HepG2 (cell line): ENCODE data around the gene TRAPPC4. TPM values are rescaled to one million over a fixed set of nuclear protein-coding genes. Genes with fewer than 3 reads are reported as not detected.

ENCODE experiments used
- GATAD1 ChIP-seq: IDR thresholded peaks from 2 replicates; pipeline ENCODE4 v1.6.1; 2016; ENCODE audit warnings: missing genetic modification reagents, missing compliant biosample characterization
- HNF4A ChIP-seq: sonication (generic); formaldehyde crosslinking; IDR thresholded peaks from 2 replicates; pipeline ENCODE4 v1.4.0; 2020; ENCODE audit warnings: missing genetic modification reagents
- IKZF5 ChIP-seq: IDR thresholded peaks from 2 replicates; pipeline ENCODE4 v1.6.1; 2018; ENCODE audit warnings: missing genetic modification reagents, mild to moderate bottlenecking, missing compliant biosample characterization
- KDM6A ChIP-seq: IDR thresholded peaks from 2 replicates; pipeline ENCODE4 v1.6.1; 2016; ENCODE audit warnings: low read depth
- KMT2A ChIP-seq: sonication (generic); formaldehyde crosslinking; IDR thresholded peaks from 2 replicates; pipeline ENCODE4 v1.4.0; 2020; ENCODE audit warnings: missing genetic modification reagents
- MYNN ChIP-seq: sonication (generic); formaldehyde crosslinking; IDR thresholded peaks from 2 replicates; pipeline ENCODE4 v1.4.0; 2020; ENCODE audit warnings: mild to moderate bottlenecking, low read depth, missing genetic modification reagents
- NCOA2 ChIP-seq: sonication (generic); formaldehyde crosslinking; IDR thresholded peaks from 2 replicates; pipeline ENCODE4 v1.8.0; 2022; ENCODE audit warnings: inconsistent platforms
- NR3C1 ChIP-seq: sonication (generic); formaldehyde crosslinking; IDR thresholded peaks from 2 replicates; pipeline ENCODE4 v1.4.0; 2020; ENCODE audit warnings: missing genetic modification reagents
- POLR2AphosphoS5 ChIP-seq: IDR thresholded peaks from 2 replicates; pipeline ENCODE4 v1.6.1; 2012; ENCODE audit warnings: low read depth, low read length
- RBFOX2 ChIP-seq: fragments of 200-400 bp; formaldehyde crosslinking; IDR thresholded peaks from 2 replicates; pipeline ENCODE4 v1.6.1; 2017; ENCODE audit warnings: low read depth, mild to moderate bottlenecking, low read length
- U2AF1 ChIP-seq: fragments of 200-400 bp; formaldehyde crosslinking; optimal IDR thresholded peaks from 2 replicates; pipeline ENCODE3; 2017; ENCODE audit warnings: mild to moderate bottlenecking, low read depth, low read length
- ZBTB4 ChIP-seq: sonication (generic); formaldehyde crosslinking; IDR thresholded peaks from 2 replicates; pipeline ENCODE4 v1.4.0; 2020; ENCODE audit warnings: missing genetic modification reagents, mild to moderate bottlenecking, borderline replicate concordance
- ZGPAT ChIP-seq: IDR thresholded peaks from 2 replicates; pipeline ENCODE4 v1.6.1; 2016; ENCODE audit warnings: mild to moderate bottlenecking
- ZHX2 ChIP-seq, 2 experiments: sonication (generic) in 1 of 2; formaldehyde crosslinking in 1 of 2; IDR thresholded peaks; 2 replicates each; pipeline versions ENCODE4 v1.6.1 to v1.9.0; 2014 to 2022; ENCODE audit warnings: antibody characterized with exemption in 1 of 2, borderline replicate concordance in 1 of 2, inconsistent platforms in 1 of 2, low read depth in 1 of 2, missing genetic modification reagents in 1 of 2
- ZNF263 ChIP-seq: sonication (generic); formaldehyde crosslinking; IDR thresholded peaks from 2 replicates; pipeline ENCODE4 v1.4.0; 2020; ENCODE audit warnings: missing genetic modification reagents
- ZNF441 ChIP-seq: sonication (generic); formaldehyde crosslinking; IDR thresholded peaks from 2 replicates; pipeline ENCODE4 v1.7.0; 2021; ENCODE audit warnings: missing genetic modification reagents, borderline replicate concordance
- ZNF503 ChIP-seq: sonication (generic); formaldehyde crosslinking; IDR thresholded peaks from 2 replicates; pipeline ENCODE4 v1.4.0; 2020; ENCODE audit warnings: missing genetic modification reagents
- polyA plus RNA-seq, 8 experiments: library from polyadenylated mRNA; depleted of rRNA in 3 of 8; stranded (reverse) in 7 of 8; unstranded in 1 of 8; fragments of >200 nt; fragmentation: Illumina TruSeq in 4 of 8; extraction: Trizol in 4 of 8; gene quantifications; 2 replicates each; pipeline versions ENCODE4 v1.2.1 to v1.2.3, GENCODE V29; 2011 to 2016; ENCODE audit warnings: low read depth in 4 of 8, missing spikeins in 1 of 8, mixed read lengths in 1 of 8; ENCODE audit not compliant: insufficient read depth in 1 of 8
- total RNA-seq, 5 experiments: library from RNA; depleted of rRNA; stranded (reverse); fragments of >200 nt; fragmentation: Illumina TruSeq; extraction: Trizol; gene quantifications; 2 replicates each; pipeline ENCODE4 v1.2.3, GENCODE V29; 2016; ENCODE audit warnings: low read depth in 1 of 5

TRAPPC4 gene
- total and polyA plus RNA-seq, 2 of the 13 experiments (the other 11 are each of a cell fraction or from before 2014, with no cell fraction given) = 97.4 to 140 TPM

GRCh38 chr11:119026970-119027369 lies 8.4 kb downstream of the TRAPPC4 start (continued):
- peak; percentile 36; the same call in 1 of the 2 replicates for TF ChIP-seq ZGPAT (CRISPR knock-in tag)
- no peak for TF ChIP-seq ZHX2 (IDR thresholded peaks at IDR 0.05; ENCODE audit: low read depth)
- no peak for TF ChIP-seq ZHX2 (CRISPR knock-in tag; IDR thresholded peaks at IDR 0.05; ENCODE audit: borderline replicate concordance)
- TF ChIP-seq RBFOX2 = no peak
- TF ChIP-seq ZNF263 (CRISPR knock-in tag) = peak; percentile 68
- TF ChIP-seq MYNN = no peak
- no peak for TF ChIP-seq POLR2AphosphoS5
- TF ChIP-seq KMT2A (CRISPR knock-in tag) = no peak
- TF ChIP-seq NR3C1 (CRISPR knock-in tag) = no peak
- TF ChIP-seq HNF4A = peak; percentile 88
- TF ChIP-seq NCOA2 (CRISPR knock-in tag) = peak; percentile 42; the same call in 1 of the 2 replicates
- TF ChIP-seq KDM6A (CRISPR knock-in tag) = 0 out of 2 replicates have a peak, but pooled peaks have one; percentile 23
- 0 out of 2 replicates have a peak, but pooled peaks have one; percentile 10 for TF ChIP-seq GATAD1
- TF ChIP-seq ZNF441 = no peak; the same call in 1 of the 2 replicates
- no peak for TF ChIP-seq ZBTB4 (CRISPR knock-in tag)
- no peak for TF ChIP-seq IKZF5 (CRISPR knock-in tag)
- TF ChIP-seq U2AF1 = no peak
- TF ChIP-seq ZNF503 (CRISPR knock-in tag) = no peak
